Measurements from ENCODE around the gene ST3GAL5. TPM values are rescaled to one million over a fixed set of nuclear protein-coding genes. Genes with fewer than 3 reads are reported as not detected.
"Not testable (repeated sequence)": the region's sequence is repeated elsewhere in the genome, so short reads cannot be mapped to it uniquely, and the experiment has no call there.

The ST3GAL5 gene
- total RNA-seq, 1 experiment from 2014 or later, result 3.4 TPM

GRCh38 chr2:85852152-85852840 is 36.5 kb downstream of the ST3GAL5 start:
- no peak for DNase-seq
- Histone ChIP-seq H3K36me3 (replicated peaks; ENCODE audit: control insufficient read depth, insufficient read depth, low read length) (no peaks in the 10 kb centered on the region), H3K4me3 (ENCODE audit: insufficient read depth, low read depth, low read length) (no peak overlapping the region), H3K27me3 (ENCODE audit: control insufficient read depth, insufficient read depth, low read length) (no peaks in the 10 kb centered on the region)

GRCh38 chr2:85851253-85852151 is 37.3 kb downstream of the ST3GAL5 start:
- Histone ChIP-seq H3K4me3 (ENCODE audit: insufficient read depth, low read depth, low read length) (no peak overlapping the region), H3K27me3 (ENCODE audit: control insufficient read depth, insufficient read depth, low read length) (no peaks in the 10 kb centered on the region), H3K36me3 (replicated peaks; ENCODE audit: control insufficient read depth, insufficient read depth, low read length) (no peaks in the 10 kb centered on the region)
- DNase-seq, result no peak

DNA sequence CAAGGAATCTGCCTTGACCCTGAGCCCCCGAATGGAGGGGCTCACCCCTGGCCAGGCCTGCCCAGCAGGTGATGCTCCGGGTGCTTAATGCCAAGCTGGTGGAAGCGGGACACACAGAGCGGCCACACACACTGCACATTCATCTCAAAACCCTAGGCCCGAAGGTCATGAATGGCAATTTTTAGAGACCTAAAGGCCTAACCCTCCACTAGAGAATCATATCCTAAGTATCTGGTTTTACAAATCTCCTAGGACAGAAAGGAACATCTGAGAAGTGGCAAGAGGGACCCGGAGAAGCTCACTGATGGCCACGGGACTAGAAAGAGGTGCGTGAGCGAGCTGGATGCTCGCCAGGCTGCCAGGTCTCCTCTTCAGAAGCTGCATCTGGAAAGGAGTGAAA is 38.3 kb downstream of the ST3GAL5 start:
- no peak overlapping the region for H3K4me3 ChIP-seq (ENCODE audit: insufficient read depth, low read depth, low read length)
- DNase-seq, result no peak
- H3K27me3 ChIP-seq (ENCODE audit: control insufficient read depth, insufficient read depth, low read length), result no peaks in the 10 kb centered on the region
- H3K36me3 ChIP-seq (replicated peaks; ENCODE audit: control insufficient read depth, insufficient read depth, low read length), result no peaks in the 10 kb centered on the region

DNA sequence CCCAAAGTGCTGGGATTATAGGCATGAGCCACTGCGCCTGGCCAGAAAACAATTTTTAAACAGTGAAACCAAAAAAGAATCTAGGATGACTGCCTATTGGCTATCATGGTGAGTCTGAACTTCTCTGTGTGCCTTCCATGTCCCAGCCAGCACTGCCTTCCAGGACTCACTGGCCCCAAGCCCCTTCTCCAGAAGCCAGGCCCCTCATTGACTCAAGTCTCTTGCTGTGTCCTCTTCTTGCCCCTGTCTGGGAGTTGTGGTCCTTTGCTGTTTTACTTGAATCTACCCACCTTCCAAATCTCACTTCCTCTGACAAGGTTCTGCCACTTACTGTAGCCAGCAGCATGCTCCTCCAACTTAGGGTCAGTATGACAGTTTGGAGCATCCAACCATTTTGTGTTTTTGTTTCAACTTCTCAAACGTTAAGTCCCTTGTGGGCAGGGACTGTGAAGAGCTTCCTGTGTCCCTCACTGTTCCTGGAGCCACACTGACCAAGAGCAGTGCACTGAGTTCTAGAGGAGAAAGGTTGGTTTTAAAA is 41.7 kb downstream of the ST3GAL5 start:
- H3K4me3 ChIP-seq (ENCODE audit: insufficient read depth, low read depth, low read length), result no peak overlapping the region
- no peaks in the 10 kb centered on the region for H3K36me3 ChIP-seq (replicated peaks; ENCODE audit: control insufficient read depth, insufficient read depth, low read length)
- H3K27me3 ChIP-seq (ENCODE audit: control insufficient read depth, insufficient read depth, low read length), result no peaks in the 10 kb centered on the region
- no peak for DNase-seq

DNA sequence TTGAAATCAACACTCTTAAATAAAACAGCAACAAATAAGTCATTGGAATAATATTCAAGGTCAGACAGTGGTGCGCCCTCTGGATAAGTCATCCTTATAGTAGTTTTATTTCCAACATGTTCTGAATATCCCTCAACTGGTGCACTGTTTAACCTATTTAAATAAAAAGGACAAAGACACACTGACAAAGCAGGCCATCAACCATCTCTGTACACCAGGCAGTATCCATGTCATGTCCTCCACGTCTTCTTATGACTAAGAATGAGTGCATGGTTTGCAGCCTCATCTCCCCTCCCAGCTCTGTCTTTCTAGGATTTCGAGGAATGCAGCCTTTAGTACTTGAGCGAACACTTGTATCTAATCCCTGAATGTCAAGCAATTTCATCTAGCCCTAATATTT is 42.4 kb downstream of the ST3GAL5 start:
- H3K27me3 ChIP-seq (ENCODE audit: control insufficient read depth, insufficient read depth, low read length), result no peaks in the 10 kb centered on the region
- no peak overlapping the region for H3K4me3 ChIP-seq (ENCODE audit: insufficient read depth, low read depth, low read length)
- no peak for DNase-seq
- no peaks in the 10 kb centered on the region for H3K36me3 ChIP-seq (replicated peaks; ENCODE audit: control insufficient read depth, insufficient read depth, low read length)

GRCh38 chr2:85844486-85844885 is 44.3 kb downstream of the ST3GAL5 start:
- Histone ChIP-seq H3K4me3 (ENCODE audit: insufficient read depth, low read depth, low read length) (no peak overlapping the region), H3K27me3 (ENCODE audit: control insufficient read depth, insufficient read depth, low read length) (no peaks in the 10 kb centered on the region), H3K36me3 (replicated peaks; ENCODE audit: control insufficient read depth, insufficient read depth, low read length) (no peaks in the 10 kb centered on the region)
- DNase-seq, result no peak

DNA sequence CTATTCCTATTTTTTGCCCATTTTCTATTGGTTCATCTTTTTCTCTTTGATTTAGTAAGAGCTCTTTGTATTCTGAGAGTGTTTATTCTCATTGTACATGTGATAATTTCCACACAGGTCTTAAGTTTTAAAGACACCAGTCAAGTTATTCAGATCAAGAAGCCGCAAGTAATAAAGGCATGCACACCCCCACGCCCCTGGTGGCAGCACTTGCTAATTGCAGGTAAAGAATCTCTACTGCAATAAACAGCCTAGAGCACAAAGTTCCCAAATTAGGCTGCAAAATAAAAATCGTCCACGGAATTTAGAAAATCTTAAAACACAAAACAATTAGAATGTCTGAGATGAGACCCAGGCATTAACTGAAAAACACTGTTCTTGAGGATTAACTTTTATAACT is 45.2 kb downstream of the ST3GAL5 start:
- Histone ChIP-seq H3K36me3 (replicated peaks; ENCODE audit: control insufficient read depth, insufficient read depth, low read length) (no peaks in the 10 kb centered on the region), H3K4me3 (ENCODE audit: insufficient read depth, low read depth, low read length) (no peak overlapping the region), H3K27me3 (ENCODE audit: control insufficient read depth, insufficient read depth, low read length) (no peaks in the 10 kb centered on the region)
- peak; percentile 54 for DNase-seq

- Histone ChIP-seq H3K4me3 (ENCODE audit: insufficient read depth, low read depth, low read length) (no peak overlapping the region), H3K36me3 (replicated peaks; ENCODE audit: control insufficient read depth, insufficient read depth, low read length) (no peaks in the 10 kb centered on the region), H3K27me3 (ENCODE audit: control insufficient read depth, insufficient read depth, low read length) (no peaks in the 10 kb centered on the region)
- no peak for DNase-seq
Measured at GRCh38 chr2:85840091-85840490, 48.7 kb downstream of the ST3GAL5 start.

- Histone ChIP-seq H3K36me3 (replicated peaks; ENCODE audit: control insufficient read depth, insufficient read depth, low read length) (no peaks in the 10 kb centered on the region), H3K4me3 (ENCODE audit: insufficient read depth, low read depth, low read length) (no peak overlapping the region), H3K27me3 (ENCODE audit: control insufficient read depth, insufficient read depth, low read length) (no peaks in the 10 kb centered on the region)
- DNase-seq, result no peak
Measured at GRCh38 chr2:85839461-85839860, 49.3 kb downstream of the ST3GAL5 start.

- Histone ChIP-seq H3K36me3 (replicated peaks; ENCODE audit: control insufficient read depth, insufficient read depth, low read length) (no peaks in the 10 kb centered on the region), H3K4me3 (ENCODE audit: insufficient read depth, low read depth, low read length) (no peak overlapping the region), H3K27me3 (ENCODE audit: control insufficient read depth, insufficient read depth, low read length) (no peaks in the 10 kb centered on the region)
- DNase-seq, result no peak
Measured at GRCh38 chr2:85838641-85839040, 50.1 kb downstream of the ST3GAL5 start.

- Histone ChIP-seq H3K36me3 (replicated peaks; ENCODE audit: control insufficient read depth, insufficient read depth, low read length) (no peaks in the 10 kb centered on the region), H3K4me3 (ENCODE audit: insufficient read depth, low read depth, low read length) (no peak overlapping the region), H3K27me3 (ENCODE audit: control insufficient read depth, insufficient read depth, low read length) (no peaks in the 10 kb centered on the region)
- DNase-seq, result peak; percentile 43
Measured at GRCh38 chr2:85838181-85838580, 50.6 kb downstream of the ST3GAL5 start.

- Histone ChIP-seq H3K4me3 (ENCODE audit: insufficient read depth, low read depth, low read length) (no peak overlapping the region), H3K27me3 (ENCODE audit: control insufficient read depth, insufficient read depth, low read length) (no peaks in the 10 kb centered on the region)
Measured at GRCh38 chr2:85834466-85834865, 54.3 kb downstream of the ST3GAL5 start.

DNA sequence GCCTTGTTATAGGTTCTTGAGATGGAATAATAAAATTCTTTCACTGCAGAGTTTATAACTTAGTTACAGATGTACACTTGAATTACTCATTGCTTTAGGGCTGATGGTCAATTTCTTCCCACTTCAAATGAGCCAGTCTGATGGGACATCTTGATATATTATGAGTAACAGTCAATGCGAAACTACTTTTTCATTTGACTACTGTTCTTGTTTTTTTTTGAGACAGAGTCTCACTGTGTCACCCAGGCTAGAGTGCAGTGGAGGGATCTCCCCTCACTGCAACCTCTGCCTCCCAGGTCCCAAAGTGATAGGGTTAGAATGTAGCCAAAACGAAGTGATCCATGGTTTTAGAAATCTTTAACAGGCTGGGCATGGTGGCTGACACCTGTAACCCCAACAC is 57.1 kb downstream of the ST3GAL5 start:
- no peak for DNase-seq
- no peaks in the 10 kb centered on the region for H3K27me3 ChIP-seq (ENCODE audit: control insufficient read depth, insufficient read depth, low read length)
- H3K4me3 ChIP-seq (ENCODE audit: insufficient read depth, low read depth, low read length), result no peak overlapping the region
- H3K36me3 ChIP-seq (replicated peaks; ENCODE audit: control insufficient read depth, insufficient read depth, low read length), result no peaks in the 10 kb centered on the region

More at GRCh38 chr2:85834466-85834865, 54.3 kb downstream of the ST3GAL5 start:
- DNase-seq, result no peak
- no peaks in the 10 kb centered on the region for H3K36me3 ChIP-seq (replicated peaks; ENCODE audit: control insufficient read depth, insufficient read depth, low read length)

DNA sequence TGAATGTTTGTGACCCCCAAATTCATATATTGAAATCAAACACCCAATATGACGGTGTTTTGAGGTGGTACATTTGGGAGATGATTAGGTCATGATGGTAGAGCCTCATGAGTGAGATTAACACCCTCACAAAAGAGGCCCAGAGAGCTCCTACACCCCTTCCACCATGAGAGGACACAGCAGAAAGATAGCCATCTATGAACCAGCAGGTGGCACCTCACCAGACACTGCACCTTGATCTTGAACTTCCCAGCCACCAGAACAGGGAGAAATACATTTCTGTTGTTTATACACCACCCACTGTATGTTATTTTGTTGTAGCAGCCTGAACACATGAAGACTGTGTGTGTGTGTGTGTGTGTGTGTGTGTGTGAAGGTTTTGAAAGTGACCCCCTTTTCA is 58.1 kb downstream of the ST3GAL5 start:
- H3K27me3 ChIP-seq (ENCODE audit: control insufficient read depth, insufficient read depth, low read length), result no peaks in the 10 kb centered on the region
- no peak overlapping the region for H3K4me3 ChIP-seq (ENCODE audit: insufficient read depth, low read depth, low read length)
- no peaks in the 10 kb centered on the region for H3K36me3 ChIP-seq (replicated peaks; ENCODE audit: control insufficient read depth, insufficient read depth, low read length)
- no peak for DNase-seq

DNA sequence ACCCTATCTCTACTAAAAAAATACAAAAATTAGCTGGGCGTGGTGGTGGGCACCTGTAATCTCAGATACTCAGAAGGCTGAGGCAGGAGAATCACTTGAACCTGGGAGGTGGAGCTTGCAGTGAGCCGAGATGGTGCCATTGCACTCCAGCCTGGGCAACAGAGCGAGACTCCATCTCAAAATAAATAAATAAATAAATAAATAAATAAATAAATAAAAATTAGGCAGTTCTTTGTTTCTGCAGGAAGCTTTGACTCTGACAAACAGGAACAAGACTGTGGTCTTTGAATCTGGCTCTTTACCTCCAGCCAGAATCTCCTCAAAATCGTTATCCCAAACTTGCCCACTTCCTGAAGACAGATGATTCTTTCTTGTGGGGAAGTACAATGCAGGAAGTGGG is 59.4 kb downstream of the ST3GAL5 start:
- H3K4me3 ChIP-seq (ENCODE audit: insufficient read depth, low read depth, low read length); H3K27me3 ChIP-seq (ENCODE audit: control insufficient read depth, insufficient read depth, low read length); DNase-seq; H3K36me3 ChIP-seq (replicated peaks; ENCODE audit: control insufficient read depth, insufficient read depth, low read length): not testable (repeated sequence)

Measured in H7 (cell line).